Effector CD8-positive, alpha-beta T cell (primary cell): ENCODE results near the gene GNG13.
"Not testable (repeated sequence)": the region's sequence is repeated elsewhere in the genome, so short reads cannot be mapped to it uniquely, and the experiment has no call there.

Experiments used
- DNase-seq: peaks from one replicate; lab custom pipeline; 2025; lab: John Stamatoyannopoulos, UW

Gene GNG13

GRCh38 chr16:778447-778846 is 22.1 kb downstream of the GNG13 start:
- no peak for DNase-seq

- no peak for DNase-seq
Measured at GRCh38 chr16:777826-778225, 22.7 kb downstream of the GNG13 start.

GRCh38 chr16:776824-777223 is 23.7 kb downstream of the GNG13 start:
- DNase-seq, result no peak

- DNase-seq, result not testable (repeated sequence)
Measured at GRCh38 chr16:776298-776697, 24.2 kb downstream of the GNG13 start.

GRCh38 chr16:775236-775796 is 25.2 kb downstream of the GNG13 start:
- DNase-seq, result no peak

GRCh38 chr16:774086-775001 is 26.2 kb downstream of the GNG13 start:
- DNase-seq, result no peak

GRCh38 chr16:772959-773358 is 27.6 kb downstream of the GNG13 start:
- no peak for DNase-seq

- DNase-seq, result no peak
Measured at GRCh38 chr16:770411-770810, 30.1 kb downstream of the GNG13 start.

- DNase-seq, result no peak
Measured at GRCh38 chr16:769934-770333, 30.6 kb downstream of the GNG13 start.

GRCh38 chr16:769184-769784 is 31.2 kb downstream of the GNG13 start:
- DNase-seq, result no peak

- no peak for DNase-seq
Measured at GRCh38 chr16:768428-768827, 32.1 kb downstream of the GNG13 start.

GRCh38 chr16:767743-768235 is 32.7 kb downstream of the GNG13 start:
- DNase-seq, result no peak

- no peak for DNase-seq
Measured at GRCh38 chr16:766820-767640, 33.5 kb downstream of the GNG13 start.

GRCh38 chr16:766008-766819 is 34.3 kb downstream of the GNG13 start:
- no peak for DNase-seq

- DNase-seq, result no peak
Measured at GRCh38 chr16:765488-765865, 35.1 kb downstream of the GNG13 start.

GRCh38 chr16:764848-765487 is 35.6 kb downstream of the GNG13 start:
- DNase-seq, result no peak

- DNase-seq, result no peak
Measured at GRCh38 chr16:764184-764750, 36.3 kb downstream of the GNG13 start.

- DNase-seq, result no peak
Measured at GRCh38 chr16:763369-764183, 37.0 kb downstream of the GNG13 start.

- no peak for DNase-seq
Measured at GRCh38 chr16:762595-763268, 37.8 kb downstream of the GNG13 start.
